ENCODE data around the gene SBDS.

DNA sequence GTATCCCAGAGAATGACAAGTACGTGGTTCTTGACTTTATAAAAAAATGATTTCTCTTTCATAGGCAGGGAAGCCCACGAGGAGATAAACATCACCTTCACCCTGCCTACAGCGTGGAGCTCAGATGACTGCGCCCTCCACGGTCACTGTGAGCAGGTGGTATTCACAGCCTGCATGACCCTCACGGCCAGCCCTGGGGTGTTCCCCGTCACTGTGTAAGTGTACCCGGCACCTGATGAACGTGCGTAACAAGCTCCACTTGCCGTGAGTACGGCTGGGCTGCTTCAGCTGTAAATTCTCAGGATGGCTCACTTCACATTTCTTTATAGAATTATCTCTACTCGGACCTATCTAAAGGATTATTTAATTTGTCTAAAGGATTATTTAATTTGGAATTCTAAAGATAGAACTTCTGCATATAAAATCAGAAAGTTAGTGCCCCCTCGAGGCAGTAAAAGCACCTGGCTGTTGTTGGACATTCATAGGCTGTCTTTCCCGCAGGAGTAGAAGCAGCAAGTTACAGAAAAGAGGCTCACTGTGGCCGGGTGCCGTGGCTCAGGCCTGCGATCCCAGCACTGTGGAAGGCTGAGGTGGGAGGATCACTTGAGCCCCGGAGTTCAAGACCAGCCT, 46.8 kb downstream of the SBDS start:
- TF ChIP-seq CHD2 (IDR thresholded peaks at IDR 0.05; ENCODE audit: low read length, partially characterized antibody) = no peak
- no peak for TF ChIP-seq RARB (CRISPR knock-in tag; IDR thresholded peaks at IDR 0.05)
- TF ChIP-seq RCOR1 (IDR thresholded peaks at IDR 0.05; ENCODE audit: low read depth, low read length) = no peak
- TF ChIP-seq CEBPB (IDR thresholded peaks at IDR 0.05) = no peak
- no peak for TF ChIP-seq POLR2A (IDR thresholded peaks at IDR 0.05; ENCODE audit: low read length)
- no peak for TF ChIP-seq EP300 (IDR thresholded peaks at IDR 0.05)
- TF ChIP-seq ZC3H11A (IDR thresholded peaks at IDR 0.05) = no peak

All from A549 (cell line).